ENCODE measurements around the gene CDC37L1.

DNA sequence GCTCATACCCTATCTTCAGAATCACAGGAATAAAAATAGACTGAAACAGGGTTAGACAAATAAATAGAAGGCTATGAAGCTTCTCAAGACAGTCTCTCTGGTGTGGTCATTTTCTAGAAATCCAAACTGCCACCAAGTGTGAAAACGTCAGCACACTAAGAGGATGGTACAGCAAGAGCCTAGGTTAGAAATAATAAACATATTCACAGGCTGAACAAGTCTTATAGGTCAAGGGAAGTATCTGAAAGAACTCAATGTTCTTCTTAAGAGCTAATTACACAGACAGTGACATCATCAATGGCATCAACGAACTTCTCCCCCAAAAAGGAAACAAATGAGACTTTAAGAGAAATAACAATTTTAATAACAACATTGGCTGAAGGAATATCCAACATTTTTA lies 39.9 kb upstream of the CDC37L1 start:
- TF ChIP-seq CTCF (IDR thresholded peaks at IDR 0.05) (no peak), POLR2A (IDR thresholded peaks at IDR 0.05) (no peak)
